Suppressor macrophage treated with lipopolysaccharide for 4 hours (primary cell): ENCODE data around the gene CHAF1A.

Experiments used
- DNase-seq: peaks from one replicate; pipeline ENCODE4 v3.0.0-alpha.2; 2020

The CHAF1A gene

GRCh38 chr19:4443966-4444764 lies 41.7 kb downstream of the CHAF1A start:
- DNase-seq, result no peak

DNA sequence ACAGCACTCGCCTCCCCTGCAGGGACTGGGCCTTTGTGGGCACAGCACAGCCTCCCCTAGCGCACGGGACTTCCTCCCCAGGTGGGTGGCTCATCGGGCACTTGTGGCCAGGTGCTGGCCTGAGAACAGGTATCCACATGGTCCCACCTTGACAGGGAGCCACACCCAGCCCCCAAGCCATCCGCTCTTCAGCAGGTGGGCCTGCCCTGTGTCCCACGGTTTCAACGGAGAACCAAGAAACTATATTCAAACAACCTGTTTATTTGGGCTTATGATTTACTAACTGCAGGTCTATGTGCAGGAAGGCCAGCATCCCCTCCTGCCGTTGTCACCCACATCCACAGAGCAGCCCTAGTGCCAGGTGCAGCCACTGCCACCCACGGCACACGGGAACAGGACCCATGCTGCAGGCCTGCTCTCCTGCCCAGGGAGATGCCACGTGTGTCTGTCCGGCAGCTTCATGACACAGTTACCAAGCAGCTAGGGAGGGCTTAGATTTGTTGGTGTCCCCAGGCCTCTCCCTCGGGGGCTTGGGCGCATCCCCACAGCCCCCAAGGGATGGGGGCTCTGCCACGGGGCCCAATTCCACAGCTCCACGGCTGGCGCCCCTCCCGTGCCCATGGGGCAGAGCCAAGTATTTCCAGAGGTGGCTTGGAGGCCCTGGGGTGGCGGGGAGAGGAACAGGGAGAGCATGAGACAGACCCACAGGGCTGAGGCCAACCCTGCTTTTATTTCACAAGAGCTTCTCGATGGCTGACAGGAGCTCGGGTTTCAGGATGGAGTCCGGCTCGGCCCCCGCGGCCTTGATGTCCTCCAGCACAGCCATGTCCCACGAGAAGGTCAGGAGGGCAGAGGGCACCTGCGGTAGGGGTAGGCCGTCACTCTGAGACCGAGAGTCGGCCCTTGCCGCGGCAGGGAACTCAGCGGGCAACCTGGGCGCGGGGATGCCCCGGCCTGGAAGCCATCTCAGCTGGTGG lies 42.6 kb downstream of the CHAF1A start:
- DNase-seq, result no peak

DNA sequence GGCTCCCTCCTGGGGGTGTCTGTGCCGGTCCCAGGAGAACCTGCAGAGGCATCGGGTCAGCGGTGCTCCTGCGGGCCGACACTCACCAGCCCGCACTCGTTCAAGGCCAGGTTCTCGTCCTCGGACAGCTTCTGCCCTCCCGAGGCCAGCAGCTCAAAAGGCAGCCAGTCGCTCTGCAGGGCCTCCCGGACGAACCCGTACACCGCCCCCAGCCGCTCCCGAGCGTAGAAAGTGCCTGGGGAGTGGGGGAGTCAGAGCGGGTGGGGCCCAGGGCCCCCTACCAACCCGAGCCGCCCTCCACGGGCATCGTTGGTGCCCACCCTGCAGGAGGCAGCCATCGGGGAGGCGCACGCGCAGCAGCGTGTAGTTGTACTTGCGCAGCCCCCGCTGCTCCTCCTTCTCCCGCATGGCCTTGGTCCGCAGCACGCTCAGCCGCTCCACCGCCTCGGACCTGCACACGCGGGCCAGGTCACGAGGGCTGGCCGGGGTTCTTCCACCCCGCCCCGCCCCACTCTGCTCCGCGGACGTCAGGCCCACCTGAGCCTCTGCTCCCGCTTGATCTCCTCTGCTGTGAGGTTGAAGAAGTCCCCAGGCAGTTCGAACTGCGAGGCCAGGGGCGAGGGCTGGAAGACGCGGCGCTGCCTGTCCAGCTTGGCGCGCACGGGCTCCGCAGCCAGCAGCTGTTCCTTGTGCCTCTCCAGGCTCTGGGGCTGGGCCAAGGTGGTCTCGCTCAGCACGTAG lies 43.7 kb downstream of the CHAF1A start:
- DNase-seq, result no peak

GRCh38 chr19:4446704-4447200 lies 44.3 kb downstream of the CHAF1A start:
- no peak for DNase-seq

DNA sequence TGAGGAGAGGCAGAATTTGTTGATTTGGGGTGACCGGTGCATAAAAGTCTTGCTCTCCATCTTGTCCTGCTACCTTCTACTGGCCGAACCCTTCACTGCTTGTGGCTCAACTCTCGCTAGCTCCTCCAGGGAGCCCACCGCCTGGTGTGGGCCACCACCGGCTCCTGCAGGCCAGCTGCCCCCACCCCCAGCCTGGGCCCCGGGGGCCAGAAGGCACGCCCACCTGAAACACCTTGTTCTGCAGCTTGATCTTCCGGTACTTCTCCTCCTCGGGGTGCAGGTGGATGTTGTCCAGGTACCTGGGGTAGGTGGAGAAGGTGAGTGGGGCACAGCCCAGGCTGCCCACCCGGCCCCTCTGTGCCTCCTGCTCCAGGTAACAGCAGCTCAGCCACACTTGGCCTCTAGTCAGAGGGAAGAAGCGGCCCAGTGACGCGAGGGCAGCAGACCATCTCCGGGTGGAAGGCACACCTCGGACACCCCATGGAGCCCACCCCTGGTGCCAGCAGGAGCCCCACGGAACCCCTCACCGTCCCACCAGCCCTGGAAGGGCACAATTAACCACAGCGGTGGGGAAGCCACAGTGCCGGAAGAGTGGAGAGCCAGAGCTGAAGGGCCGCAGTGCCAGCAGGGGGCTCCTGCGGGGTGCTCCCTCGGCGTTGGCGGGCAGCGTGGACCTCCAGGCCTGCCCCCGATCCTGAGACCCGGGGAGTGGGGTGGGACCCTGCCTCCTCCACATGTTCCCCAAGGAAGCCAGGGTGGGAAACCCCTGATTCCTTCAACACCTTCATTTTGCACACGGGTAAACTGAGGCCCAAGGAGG lies 45.1 kb downstream of the CHAF1A start:
- DNase-seq, result no peak

DNA sequence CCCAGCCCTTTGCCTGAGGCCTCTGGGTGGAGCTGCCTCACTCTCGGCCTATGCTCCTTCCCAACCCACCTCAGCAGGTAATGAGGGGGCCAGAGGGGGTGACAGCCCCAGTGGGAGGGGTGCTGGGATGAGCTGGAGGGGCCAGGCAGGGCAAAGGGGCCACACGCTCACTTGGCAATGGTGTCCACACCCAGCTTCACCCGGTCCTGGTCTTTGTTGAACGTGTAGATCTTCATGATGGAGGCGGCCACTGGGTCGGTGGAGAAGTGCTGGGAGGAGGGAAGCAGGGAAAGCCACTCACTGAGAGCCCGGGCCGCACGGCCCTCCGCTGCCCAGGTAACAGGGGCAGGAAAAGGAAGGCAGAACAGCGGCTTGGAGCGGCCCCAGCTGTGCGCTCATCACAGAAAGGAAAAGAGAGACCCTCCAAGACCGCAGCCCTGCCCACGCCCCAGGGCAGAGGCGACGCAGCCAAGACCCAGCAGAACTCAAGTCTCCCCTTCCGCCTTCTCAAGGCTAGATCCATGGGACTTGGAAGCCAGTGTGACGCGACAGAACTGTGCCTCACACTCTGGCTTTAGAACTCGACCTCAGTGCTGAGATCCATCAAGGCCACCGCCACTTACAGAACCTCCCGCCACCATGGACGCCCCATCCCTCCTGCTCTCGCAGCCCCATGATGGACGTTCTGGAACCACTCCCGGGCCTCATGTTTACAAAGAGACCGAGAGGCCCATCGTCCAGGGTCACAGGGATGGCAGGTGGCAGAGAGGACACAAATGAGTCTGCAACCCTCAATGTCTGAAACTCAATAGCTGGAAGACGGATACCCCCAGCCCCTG lies 45.9 kb downstream of the CHAF1A start:
- no peak for DNase-seq

DNA sequence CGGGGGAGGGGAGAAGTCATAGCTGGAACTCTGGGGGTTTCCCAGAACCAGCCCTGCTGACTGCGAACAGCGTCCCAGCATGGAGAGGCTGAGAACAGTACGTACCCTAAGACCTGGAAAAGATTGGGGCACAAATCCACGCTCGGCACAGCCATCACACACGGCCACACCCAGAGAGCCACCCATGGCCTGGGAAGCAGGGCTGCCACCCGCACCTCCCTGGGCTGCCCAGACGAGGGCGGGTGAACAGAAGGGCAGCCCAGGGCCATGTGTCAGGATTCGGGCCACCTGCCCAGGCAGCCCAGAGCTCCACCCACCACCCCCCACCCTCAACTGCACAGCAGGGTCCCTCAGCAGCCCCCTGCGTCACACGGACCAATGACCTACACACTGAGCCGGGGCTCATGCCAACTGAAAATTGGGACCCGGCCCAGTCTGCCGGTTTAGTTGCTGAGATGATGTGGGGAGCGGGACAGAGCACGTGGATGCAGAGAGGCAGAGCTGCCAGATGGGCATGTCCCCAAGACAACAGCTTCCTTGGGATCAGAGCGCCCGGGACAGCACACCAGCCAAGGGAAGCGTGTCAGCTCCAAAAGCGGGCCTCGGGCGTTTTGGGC lies 46.7 kb downstream of the CHAF1A start:
- no peak for DNase-seq

DNA sequence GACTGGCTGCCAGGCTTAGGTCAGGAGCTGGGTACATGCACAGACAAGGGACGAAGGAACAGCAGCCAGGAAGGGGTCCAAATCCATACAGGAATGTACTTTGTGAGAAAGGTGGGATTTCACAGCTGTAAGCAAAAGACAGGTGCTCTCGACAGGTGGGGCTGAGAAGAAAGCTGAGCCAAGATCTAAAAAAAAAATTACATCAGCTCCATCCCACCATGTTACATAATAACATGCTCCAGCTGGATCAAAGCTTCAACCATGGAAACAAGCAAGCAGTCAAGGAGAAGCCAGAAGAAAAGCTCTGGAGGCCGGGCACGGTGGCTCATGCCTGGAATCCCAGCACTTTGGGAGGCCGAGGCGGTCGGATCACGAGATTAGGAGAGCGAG lies 47.2 kb downstream of the CHAF1A start:
- no peak for DNase-seq

- DNase-seq, result no peak
Measured at GRCh38 chr19:4452230-4452990, 50.0 kb downstream of the CHAF1A start.

DNA sequence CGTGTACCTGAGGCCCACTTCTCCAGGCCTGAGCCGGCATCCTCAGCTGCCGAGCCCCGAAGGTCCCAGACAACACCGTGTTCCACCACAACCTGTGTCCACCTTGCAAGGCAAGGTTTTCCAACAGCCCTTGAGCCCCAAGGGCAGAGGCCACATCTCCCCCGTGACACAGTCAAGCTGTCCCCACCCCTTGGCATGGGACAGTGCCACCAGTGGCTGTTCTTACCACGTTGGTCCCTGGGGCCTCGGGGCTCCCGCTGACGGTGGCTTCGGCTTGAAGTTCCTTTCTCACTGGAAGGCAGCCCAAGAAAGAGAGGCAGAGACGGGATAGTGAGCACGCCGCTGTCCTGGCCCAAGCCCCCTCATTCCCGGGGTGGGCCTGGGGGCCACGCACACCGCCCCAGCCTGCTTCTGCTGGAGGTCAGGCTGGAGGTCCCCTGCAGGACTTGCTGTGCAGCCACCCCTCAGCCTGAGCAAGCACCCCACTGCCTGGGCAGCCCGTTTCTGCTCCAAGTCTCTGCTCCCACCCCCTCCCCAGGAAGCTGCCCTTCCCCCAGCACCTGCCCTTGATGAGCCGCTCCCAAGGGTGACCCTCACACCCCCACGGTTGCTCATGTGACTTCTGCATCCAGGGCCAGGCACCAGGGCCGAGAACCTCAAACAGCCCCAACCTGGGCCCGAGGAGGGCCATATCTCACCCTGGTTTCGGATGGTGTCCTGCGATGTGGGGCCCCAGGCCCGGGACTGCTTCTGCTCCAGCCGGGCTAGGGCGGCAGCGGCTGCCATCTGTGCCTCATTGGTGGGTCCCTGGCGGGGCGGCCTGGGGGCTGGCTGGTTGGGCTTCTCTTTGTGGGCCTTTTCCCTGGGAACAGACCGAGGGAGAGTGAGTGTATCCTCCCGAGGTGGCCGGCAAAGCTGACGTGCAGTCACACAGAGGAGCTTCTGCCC lies 51.1 kb downstream of the CHAF1A start:
- DNase-seq, result no peak

- DNase-seq, result no peak
Measured at GRCh38 chr19:4454747-4455718, 52.6 kb downstream of the CHAF1A start.

GRCh38 chr19:4455719-4456475 lies 53.5 kb downstream of the CHAF1A start:
- DNase-seq, result no peak

DNA sequence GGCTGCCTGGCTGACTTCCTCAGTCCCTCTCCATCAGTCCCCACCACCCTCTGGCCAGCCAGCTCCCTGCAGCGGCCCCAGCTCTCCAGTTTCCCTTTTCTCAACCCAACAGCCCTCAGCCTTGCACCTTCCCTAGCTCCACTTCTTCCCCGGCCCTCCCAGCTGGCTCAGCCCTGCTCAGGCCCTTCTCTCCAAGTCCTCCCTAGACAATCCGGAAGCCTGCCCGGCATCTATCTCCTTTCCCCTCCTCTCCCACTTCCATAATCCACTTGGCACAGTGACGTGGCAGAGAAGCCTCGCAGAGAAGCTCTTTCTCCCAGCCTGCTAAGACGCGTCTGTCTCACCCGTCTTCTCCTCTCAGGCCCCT lies 54.0 kb downstream of the CHAF1A start:
- peak; percentile 63 for DNase-seq

- peak; percentile 59 for DNase-seq
Measured at GRCh38 chr19:4456843-4457653, 54.6 kb downstream of the CHAF1A start.

- peak; percentile 98 for DNase-seq
Measured at GRCh38 chr19:4457654-4458395, 55.4 kb downstream of the CHAF1A start, which contains the start of gene UBXN6. Gene UBXN6 (minus strand): TSS chr19:4457794. CDS start chr19:4457697, 97 bp downstream.
